GM18507 (cell line): ENCODE data around the gene NOS1AP.
A peak's percentile ranks its signal among the peaks of the same experiment; 100 is the strongest.

Source experiments
- DNase-seq: peaks from one replicate; pipeline ENCODE4 v3.0.0; 2011; ENCODE audit warnings: low read depth; ENCODE audit not compliant: insufficient read length; ENCODE audit errors: extremely low spot score
- FAIRE-seq: peaks from 2 replicates; lab custom pipeline; 2011; peaks lifted over from hg19 to GRCh38; lab: Jason Lieb, UNC

Gene NOS1AP

GRCh38 chr1:162228586-162228985, 159.1 kb downstream of the NOS1AP start:
- DNase-seq (no peak), FAIRE-seq (no peak)

DNA sequence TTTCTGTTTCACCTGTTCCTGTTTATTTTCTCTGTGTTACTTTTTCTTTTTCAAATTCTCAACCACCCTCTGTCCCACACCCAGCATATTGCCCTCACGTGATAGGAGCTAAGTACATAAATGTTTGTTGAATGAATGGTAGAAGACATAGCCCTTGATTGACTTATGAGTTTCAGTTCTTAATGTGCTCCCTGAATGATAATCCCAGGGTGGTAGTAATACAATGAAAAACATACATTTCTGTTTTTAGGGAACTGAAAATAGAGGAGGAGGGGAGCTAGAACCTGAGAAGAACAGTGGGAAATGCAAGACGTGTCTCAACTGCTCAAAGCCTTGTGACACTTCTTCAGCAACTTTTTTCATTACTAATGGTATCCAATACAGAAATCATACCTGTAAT, 160.1 kb downstream of the NOS1AP start:
- FAIRE-seq (no peak), DNase-seq (no peak)

DNA sequence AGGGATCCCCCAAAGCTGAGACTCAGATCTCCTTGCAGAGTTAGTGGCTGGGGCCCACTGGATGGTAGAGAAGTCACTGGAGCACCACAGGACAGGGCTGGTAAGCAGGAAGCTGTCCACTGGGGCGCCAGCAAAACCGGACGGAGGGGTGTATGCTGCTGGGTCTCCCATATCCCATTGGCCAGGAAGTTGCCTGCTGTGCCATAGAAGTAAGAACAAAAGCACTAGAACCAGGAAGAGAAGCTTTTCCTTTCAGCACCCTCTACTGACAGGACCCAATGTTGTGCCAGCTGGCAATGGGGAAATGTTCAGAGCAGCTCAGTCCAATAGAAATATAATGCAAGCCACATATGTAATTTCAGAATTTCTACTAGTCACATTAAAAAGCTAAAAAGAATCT, 160.6 kb downstream of the NOS1AP start:
- no peak for DNase-seq
- FAIRE-seq: no peak

DNA sequence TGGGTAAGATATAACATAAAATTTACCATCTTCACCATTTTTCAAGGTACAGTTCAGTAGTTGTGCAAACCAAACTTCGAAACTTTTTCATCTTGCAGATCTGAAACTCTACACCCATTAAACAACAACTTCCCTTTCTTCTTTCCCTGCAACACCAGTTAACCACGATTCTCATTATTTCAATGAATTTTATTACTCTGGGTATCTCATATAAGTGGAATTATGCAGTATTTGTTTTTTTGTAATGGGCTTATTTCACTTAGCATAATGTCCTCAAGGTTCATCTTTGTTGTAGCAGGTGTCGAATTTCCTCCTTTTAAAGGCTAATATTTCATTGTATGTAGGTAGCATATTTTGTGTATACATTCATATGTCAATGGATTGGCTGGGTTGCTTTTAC, 161.0 kb downstream of the NOS1AP start:
- FAIRE-seq (peak; percentile 36), DNase-seq (no peak)

DNA sequence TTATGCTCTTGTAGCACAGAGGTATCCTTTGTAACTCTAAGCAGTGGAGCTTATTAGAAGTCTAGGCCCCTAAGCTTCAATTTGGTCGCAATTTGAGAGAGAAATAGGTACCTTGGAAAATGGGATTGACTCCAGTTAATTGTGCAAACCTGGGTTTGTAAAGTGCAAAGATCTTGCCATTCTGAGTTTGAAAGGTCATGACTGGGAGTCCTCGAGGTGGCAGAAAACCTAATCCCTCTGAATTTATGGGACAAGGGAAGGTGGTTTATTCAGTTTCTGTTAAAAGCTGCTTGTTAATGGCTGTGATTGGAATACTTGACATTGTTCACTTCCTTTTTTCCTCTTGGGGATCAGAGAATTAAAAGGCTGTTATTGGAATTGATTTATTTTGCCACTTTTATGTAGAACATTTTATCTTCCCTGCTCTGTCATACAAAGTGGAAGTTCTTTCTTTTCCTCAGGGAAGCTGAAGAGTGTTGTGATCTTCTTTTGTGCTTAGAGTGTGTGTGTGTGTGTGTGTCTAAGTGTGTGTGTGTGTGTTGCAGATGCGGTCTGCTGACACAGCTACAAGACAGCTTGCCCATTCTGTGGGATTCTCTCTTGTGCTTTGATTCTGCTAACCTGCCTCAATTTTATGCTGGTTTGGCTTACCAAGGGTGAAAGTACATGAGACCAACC, 162.7 kb downstream of the NOS1AP start:
- FAIRE-seq (no peak), DNase-seq (no peak)

- DNase-seq: no peak
- FAIRE-seq: no peak
Measured at GRCh38 chr1:162233066-162233465, 163.6 kb downstream of the NOS1AP start.

GRCh38 chr1:162233937-162234336, 164.4 kb downstream of the NOS1AP start:
- DNase-seq (no peak), FAIRE-seq (no peak)

- no peak for DNase-seq
- FAIRE-seq: no peak
Measured at GRCh38 chr1:162234571-162234970, 165.1 kb downstream of the NOS1AP start.

DNA sequence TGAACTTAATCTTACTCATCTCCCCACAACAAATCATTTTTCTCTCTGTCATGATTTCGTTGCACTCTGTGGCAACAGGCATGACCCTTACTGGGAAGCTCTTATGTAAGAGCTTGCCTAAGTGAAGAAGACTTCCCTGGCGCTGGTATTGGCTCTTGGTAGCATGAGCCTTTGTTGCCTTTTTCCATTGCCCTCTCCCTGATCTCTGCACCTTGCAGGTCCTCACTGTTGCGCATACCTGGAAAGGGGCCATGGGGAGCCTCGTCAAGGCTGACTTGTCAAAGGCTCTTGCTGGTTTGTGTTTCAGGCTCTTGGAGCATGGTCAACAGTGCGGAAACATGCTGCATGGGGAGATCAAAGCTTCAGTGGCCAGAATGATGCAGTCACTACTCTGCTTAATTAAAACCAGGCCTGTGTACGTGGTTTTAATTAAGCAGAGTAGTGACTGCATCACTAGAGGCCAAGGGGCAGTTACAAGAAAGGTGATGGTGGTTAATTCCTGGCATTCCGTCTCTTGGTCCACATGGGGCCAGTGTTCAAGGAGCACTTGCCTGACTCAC, 165.8 kb downstream of the NOS1AP start:
- DNase-seq: no peak
- FAIRE-seq: no peak

DNA sequence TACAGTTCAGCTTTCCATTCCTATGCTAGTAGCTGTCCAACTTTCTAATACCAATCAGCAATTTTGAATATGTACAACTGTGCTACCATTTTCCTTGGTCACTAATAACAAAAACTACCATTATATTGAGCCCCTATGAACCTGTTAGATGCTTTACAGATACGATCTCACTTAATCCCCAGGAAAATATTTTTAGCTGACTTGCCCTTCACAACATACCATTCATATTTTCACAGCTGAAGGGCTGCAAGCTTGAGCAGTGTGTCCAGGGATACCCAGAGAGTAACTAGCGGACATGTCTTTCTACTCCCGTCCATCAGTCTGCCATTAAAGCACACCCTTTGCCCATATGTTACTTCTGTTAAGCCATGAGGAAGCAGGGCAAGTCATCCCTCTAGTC, 166.7 kb downstream of the NOS1AP start:
- no peak for FAIRE-seq

GRCh38 chr1:162236618-162237017, 167.1 kb downstream of the NOS1AP start:
- DNase-seq (no peak), FAIRE-seq (no peak)

More for the DNA sequence above, 166.7 kb downstream of the NOS1AP start:
- DNase-seq: no peak

DNA sequence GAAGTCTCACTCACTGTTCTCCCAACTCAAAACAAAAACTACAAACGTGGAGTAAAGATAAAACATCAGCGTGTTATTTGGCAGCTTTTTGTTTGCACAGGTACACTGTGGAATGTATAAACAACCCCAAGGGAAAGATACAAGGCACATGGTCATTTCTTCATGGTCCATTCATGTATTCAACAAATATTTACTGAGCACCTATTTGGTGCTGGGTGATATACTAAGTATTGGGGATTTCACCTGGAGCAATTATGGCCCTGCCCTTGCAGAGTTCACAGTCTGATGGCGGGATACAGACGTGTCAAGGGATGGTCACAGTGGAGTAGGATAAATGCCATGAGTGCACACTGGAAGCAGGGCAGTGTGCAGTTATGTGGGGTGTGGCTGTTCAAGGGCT, 171.1 kb downstream of the NOS1AP start:
- FAIRE-seq: no peak
- DNase-seq: no peak

- DNase-seq: no peak
- no peak for FAIRE-seq
Measured at GRCh38 chr1:162242804-162243203, 173.3 kb downstream of the NOS1AP start.

DNA sequence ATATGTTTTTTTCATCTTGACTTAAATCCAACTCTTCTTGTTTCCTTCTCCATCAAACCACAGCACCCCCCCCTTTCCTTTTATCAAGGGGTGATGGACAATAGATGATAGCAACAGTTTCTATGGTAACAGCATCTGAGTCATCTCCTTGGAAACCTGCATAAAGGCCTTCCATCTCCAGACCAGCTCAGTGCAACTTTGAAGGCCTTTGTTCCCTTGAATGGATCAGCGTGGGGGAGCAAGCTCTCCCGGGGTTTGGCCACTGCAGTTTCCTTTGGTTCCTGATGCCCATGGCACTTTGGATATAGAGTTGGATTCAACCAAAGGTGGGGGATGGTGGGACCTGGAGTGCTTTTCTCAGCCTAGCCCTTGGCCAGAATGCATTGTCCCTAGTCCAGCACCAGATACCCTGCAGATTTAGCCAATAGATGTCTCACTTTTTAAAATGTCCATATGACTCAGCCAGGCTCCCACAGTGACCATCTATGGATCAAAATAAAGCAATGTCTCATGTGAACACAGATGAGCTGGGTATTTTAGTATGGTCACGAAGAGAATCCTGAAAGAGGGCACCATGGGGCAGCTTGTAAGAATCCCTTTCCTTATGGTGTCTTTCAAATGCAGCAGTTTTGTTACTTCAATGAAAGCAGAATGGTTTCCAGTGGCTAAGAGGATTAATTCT, 179.5 kb downstream of the NOS1AP start:
- no peak for FAIRE-seq
- no peak for DNase-seq

DNA sequence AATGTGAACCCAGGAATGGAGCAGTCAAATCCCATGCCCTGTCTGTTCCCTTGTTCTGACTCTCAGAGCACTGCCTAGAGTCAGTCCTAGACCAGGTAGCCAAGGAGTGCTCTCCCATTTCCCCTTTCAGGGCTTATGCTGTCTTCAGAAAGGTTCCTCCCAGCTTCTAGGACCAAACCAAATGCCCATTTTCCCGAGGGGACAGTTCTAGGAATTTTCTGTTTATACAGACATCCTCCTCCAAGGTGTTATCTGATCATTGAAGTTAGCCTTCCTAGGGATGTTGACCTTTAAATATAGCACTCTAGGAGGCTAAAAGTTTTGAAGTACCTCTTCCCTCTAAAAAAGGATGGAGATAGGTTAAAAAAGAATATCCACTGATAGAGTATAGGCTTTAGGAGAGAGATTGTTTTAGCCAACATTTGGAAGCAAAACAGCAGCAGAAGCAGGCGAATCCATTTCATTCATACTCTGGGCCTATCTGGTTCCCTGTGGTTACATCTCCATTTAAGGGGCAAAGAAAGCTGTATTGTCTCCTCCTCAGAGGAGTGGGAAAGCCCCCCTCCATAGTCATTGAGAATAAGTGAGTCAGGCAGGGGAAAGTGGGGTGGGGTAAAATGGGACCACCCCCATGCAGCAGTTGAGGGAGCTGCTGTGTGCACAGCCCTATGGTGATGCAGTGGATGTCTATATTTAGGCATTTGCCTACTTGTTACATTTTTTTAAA, 180.7 kb downstream of the NOS1AP start:
- no peak for DNase-seq
- FAIRE-seq: no peak

DNA sequence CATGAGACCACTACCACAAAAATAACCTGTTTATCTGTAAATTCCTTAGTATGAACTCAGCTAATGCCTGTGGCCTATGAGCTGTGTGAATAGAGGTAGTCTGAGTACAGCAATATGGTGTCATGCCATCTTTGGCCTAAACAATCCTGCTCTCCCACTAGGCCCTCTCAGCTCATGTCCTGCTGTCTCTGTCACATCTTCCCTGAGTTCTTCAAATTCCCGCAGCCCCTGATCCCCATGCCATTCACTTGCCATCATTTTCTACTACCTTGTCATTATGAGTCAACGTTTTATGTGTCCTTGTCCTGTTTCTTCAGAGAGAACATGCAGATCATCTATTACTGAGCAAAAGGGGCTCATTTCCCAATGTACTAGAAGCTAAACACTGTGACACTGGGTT, 181.6 kb downstream of the NOS1AP start:
- no peak for DNase-seq
- FAIRE-seq: no peak

DNA sequence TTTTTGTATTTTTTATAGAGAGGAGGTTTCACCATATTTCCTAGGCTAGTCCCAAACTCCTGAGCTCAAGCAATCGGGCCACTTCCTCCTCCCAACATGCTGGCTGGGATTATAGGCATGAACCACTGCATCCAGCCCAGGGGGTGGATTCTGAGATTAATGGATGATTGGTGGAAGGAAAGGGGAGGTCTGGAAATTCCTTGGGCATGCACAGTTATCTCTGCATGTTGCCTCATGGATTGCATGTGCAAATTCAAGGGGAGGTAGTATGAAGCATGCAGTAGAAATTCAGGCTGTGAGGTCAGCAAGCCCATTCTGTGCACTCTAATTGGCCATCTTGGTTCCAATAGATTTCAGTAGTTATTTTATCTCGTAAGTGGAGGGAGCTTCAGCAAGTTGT, 182.7 kb downstream of the NOS1AP start:
- no peak for FAIRE-seq
- DNase-seq: no peak

DNA sequence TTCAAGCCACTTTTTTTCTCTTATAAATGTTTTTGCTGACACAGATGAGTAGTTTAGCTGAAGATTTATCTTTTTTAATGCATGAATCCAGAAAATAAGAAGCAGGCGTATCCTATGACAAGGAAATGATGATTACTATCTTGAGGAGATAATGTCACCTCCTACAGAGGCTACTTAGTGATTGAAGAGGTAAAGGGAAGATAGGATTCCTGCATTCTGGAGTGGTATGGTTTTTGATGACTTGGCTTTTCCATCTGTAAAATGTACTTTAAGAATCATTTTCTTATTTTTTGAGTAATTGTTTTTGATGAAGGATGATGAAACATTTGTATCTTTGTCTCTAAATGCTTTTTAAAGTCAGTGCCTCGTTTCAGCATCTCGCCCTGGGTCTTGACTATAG, 184.3 kb downstream of the NOS1AP start:
- FAIRE-seq: no peak
- DNase-seq: no peak

DNA sequence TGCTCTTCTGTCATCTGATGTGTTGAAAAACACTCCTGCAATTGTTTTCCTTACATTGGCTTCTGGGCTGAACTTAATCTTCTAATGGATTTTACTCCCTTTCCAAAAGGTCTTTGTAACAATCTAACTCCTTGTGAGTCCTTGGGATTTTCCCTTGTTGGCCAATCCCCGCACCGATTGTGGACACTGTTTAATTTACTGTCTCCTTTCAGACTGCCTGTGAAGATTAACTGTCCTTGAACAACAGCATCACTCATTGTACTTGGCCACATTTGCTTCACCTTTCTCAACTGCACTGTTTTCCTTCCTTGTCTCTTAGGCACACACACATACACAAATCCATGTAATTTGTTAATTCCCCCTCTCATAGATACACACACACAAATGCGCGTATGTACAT, 186.8 kb downstream of the NOS1AP start:
- FAIRE-seq: no peak
- DNase-seq: no peak

GRCh38 chr1:162258394-162258793, 188.9 kb downstream of the NOS1AP start:
- no peak for FAIRE-seq

More at GRCh38 chr1:162258394-162258793, 188.9 kb downstream of the NOS1AP start:
- no peak for DNase-seq
